ENCODE data around the gene PERM1.

Gene PERM1

GRCh38 chr1:931380-932172, 50.3 kb downstream of the PERM1 start:
- 49% methylated on average over 12 of the region's 15 CpGs for WGBS
- peaks cover 0 to 2% of the 10 kb centered on the region in 2 experiments for H3K36me3 ChIP-seq (ENCODE audit: control insufficient read depth in 1 of 2, insufficient read depth in 2 of 2, low read depth in 1 of 2, low read length in 2 of 2)
- no peak overlapping the region for H2BK120ac ChIP-seq (ENCODE audit: low read depth, low read length)
- no peak overlapping the region for H3K23ac ChIP-seq (ENCODE audit: low read length in 2 of 2)
- no peak overlapping the region for H3K14ac ChIP-seq (ENCODE audit: low read length in 2 of 2)
- H3K9ac ChIP-seq (ENCODE audit: low read length) = no peak overlapping the region
- H3K27ac ChIP-seq (ENCODE audit: low read length, poor library complexity, severe bottlenecking) = no peak overlapping the region
- H2BK5ac ChIP-seq (ENCODE audit: low read depth, low read length, poor library complexity, severe bottlenecking) = no peak overlapping the region
- peak overlapping the region in 1 of 2 experiments; percentile 15 for H3K18ac ChIP-seq (ENCODE audit: low read depth in 1 of 2, low read length in 2 of 2)
- H3K4me2 ChIP-seq (ENCODE audit: low read length, poor library complexity, severe bottlenecking) = no peak overlapping the region
- no peak overlapping the region for H2AFZ ChIP-seq (ENCODE audit: low read depth, low read length)
- no peaks in the 10 kb centered on the region for H3K79me1 ChIP-seq (replicated peaks; ENCODE audit: low read length, poor library complexity, severe bottlenecking)
- no peak overlapping the region for H3K4me3 ChIP-seq (ENCODE audit: insufficient read depth in 1 of 2, low read depth in 1 of 2, low read length in 2 of 2)
- peaks cover 29% of the 10 kb centered on the region for H3K4me1 ChIP-seq (ENCODE audit: control insufficient read depth, insufficient read depth, low read depth, low read length)
- no peak overlapping the region for H4K91ac ChIP-seq (ENCODE audit: low read length)
- DNase-seq = no peak
- H2BK12ac ChIP-seq (ENCODE audit: low read length in 2 of 2) = no peak overlapping the region
- H3K4ac ChIP-seq (ENCODE audit: low read depth in 1 of 2, low read length in 2 of 2) = no peak overlapping the region
- H3K9me3 ChIP-seq (ENCODE audit: control insufficient read depth, low read length) = no peaks in the 10 kb centered on the region
- H2AK5ac ChIP-seq (ENCODE audit: low read length, severe bottlenecking) = no peak overlapping the region
- peaks cover 42 to 82% of the 10 kb centered on the region in 2 experiments for H3K27me3 ChIP-seq (ENCODE audit: control insufficient read depth in 1 of 2, insufficient read depth in 1 of 2, low read length in 2 of 2)
- H2BK15ac ChIP-seq (ENCODE audit: low read depth, poor library complexity, severe bottlenecking) = no peak overlapping the region
- H4K8ac ChIP-seq (ENCODE audit: low read length) = no peak overlapping the region

DNA sequence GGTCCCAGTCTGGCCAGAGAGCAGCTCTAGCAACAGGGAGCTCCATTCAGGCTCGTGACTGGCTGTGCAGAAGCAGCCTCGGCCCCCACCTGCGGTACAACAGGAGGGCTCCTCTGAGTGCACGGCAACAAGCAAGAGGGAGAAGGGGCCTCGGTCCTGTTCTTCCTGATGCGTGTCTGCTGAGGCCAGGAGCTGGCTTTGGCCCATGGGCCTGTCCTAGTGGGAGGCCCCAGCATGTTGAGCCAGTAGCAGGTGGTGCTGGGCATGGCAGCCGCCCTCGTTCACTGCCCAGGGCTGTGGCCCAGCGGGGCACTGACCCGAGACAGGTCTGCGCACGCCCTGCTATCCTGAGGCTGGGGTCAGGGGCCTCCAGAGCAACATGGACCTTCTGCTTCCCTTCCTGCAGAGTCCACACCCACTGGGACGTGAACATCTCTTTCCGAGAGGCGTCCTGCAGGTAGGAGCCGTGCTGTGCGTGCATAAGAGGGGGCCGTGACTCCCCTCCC, 51.2 kb downstream of the PERM1 start:
- Histone ChIP-seq H3K9me3 (ENCODE audit: control insufficient read depth, low read length) (no peaks in the 10 kb centered on the region), H3K79me1 (replicated peaks; ENCODE audit: low read length, poor library complexity, severe bottlenecking) (no peaks in the 10 kb centered on the region), H3K18ac (ENCODE audit: low read depth in 1 of 2, low read length in 2 of 2) (no peak overlapping the region), H2BK12ac (ENCODE audit: low read length in 2 of 2) (no peak overlapping the region), H2BK5ac (ENCODE audit: low read depth, low read length, poor library complexity, severe bottlenecking) (no peak overlapping the region), H2AK5ac (ENCODE audit: low read length, severe bottlenecking) (no peak overlapping the region), H3K27ac (ENCODE audit: low read length, poor library complexity, severe bottlenecking) (no peak overlapping the region), H3K4me3 (ENCODE audit: insufficient read depth in 1 of 2, low read depth in 1 of 2, low read length in 2 of 2) (no peak overlapping the region), H2BK120ac (ENCODE audit: low read depth, low read length) (no peak overlapping the region), H4K8ac (ENCODE audit: low read length) (no peak overlapping the region), H2BK15ac (ENCODE audit: low read depth, poor library complexity, severe bottlenecking) (no peak overlapping the region), H3K36me3 (ENCODE audit: control insufficient read depth in 1 of 2, insufficient read depth in 2 of 2, low read depth in 1 of 2, low read length in 2 of 2) (peaks cover 0 to 2% of the 10 kb centered on the region in 2 experiments), H3K23ac (ENCODE audit: low read length in 2 of 2) (no peak overlapping the region), H3K27me3 (ENCODE audit: control insufficient read depth in 1 of 2, insufficient read depth in 1 of 2, low read length in 2 of 2) (peaks cover 47 to 84% of the 10 kb centered on the region in 2 experiments), H3K4me2 (ENCODE audit: low read length, poor library complexity, severe bottlenecking) (no peak overlapping the region), H2AFZ (ENCODE audit: low read depth, low read length) (no peak overlapping the region), H3K14ac (ENCODE audit: low read length in 2 of 2) (no peak overlapping the region), H4K91ac (ENCODE audit: low read length) (no peak overlapping the region), H3K4me1 (ENCODE audit: control insufficient read depth, insufficient read depth, low read depth, low read length) (peaks cover 29% of the 10 kb centered on the region), H3K9ac (ENCODE audit: low read length) (no peak overlapping the region), H3K4ac (ENCODE audit: low read depth in 1 of 2, low read length in 2 of 2) (no peak overlapping the region)
- WGBS = 81% methylated on average over 18 of the region's 18 CpGs
- no peak for DNase-seq

DNA sequence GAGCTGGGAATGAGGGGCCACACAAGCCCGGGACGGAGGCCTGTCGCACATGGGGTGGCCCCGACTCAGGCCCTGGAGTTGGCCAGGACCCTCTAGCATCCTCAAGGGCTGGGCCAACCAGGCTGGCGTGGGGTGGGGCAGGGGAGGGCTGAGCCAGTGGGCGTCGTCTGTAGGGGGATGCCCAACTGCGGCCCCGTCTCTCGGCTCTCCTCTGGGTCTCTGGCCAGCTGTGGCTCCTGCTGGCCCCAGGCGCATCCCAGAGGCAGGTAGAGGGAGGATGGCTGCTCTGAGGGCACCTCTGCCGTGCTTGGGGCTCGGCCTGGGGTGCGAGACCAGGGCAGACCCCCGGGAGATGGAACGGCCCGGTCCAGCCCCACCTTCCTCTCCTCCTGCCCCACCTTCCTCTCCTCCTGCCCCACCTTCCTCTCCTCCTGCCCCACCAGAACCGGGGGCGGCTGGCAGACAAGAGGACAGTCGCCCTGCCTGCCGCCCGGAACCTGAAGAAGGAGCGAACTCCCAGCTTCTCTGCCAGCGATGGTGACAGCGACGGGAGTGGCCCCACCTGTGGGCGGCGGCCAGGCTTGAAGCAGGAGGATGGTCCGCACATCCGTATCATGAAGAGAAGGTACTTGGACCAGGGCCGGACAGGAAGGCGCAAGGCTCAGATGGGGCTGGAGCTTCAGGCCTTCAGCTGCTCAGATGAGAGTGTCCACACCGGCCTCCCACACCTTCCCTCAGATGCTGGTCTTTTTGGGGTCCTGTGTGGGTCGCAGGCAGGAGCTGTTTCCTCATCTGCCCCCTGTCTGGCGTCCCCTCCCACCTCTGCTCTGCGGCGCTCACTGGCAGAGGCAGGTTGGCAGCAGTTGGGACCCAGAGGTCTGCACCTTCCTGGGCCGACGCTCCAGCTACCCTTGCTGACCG, 51.9 kb downstream of the PERM1 start:
- DNase-seq = no peak
- Histone ChIP-seq H2BK120ac (ENCODE audit: low read depth, low read length) (no peak overlapping the region), H3K36me3 (ENCODE audit: control insufficient read depth in 1 of 2, insufficient read depth in 2 of 2, low read depth in 1 of 2, low read length in 2 of 2) (peaks cover 0 to 4% of the 10 kb centered on the region in 2 experiments), H3K23ac (ENCODE audit: low read length in 2 of 2) (no peak overlapping the region), H3K79me1 (replicated peaks; ENCODE audit: low read length, poor library complexity, severe bottlenecking) (no peaks in the 10 kb centered on the region), H2BK12ac (ENCODE audit: low read length in 2 of 2) (no peak overlapping the region), H3K27me3 (ENCODE audit: control insufficient read depth in 1 of 2, insufficient read depth in 1 of 2, low read length in 2 of 2) (peaks cover 43 to 78% of the 10 kb centered on the region in 2 experiments), H3K14ac (ENCODE audit: low read length in 2 of 2) (no peak overlapping the region), H3K4me1 (ENCODE audit: control insufficient read depth, insufficient read depth, low read depth, low read length) (peaks cover 28% of the 10 kb centered on the region), H3K18ac (ENCODE audit: low read depth in 1 of 2, low read length in 2 of 2) (no peak overlapping the region), H3K4ac (ENCODE audit: low read depth in 1 of 2, low read length in 2 of 2) (no peak overlapping the region), H4K91ac (ENCODE audit: low read length) (no peak overlapping the region), H3K9ac (ENCODE audit: low read length) (no peak overlapping the region), H4K8ac (ENCODE audit: low read length) (no peak overlapping the region), H3K4me2 (ENCODE audit: low read length, poor library complexity, severe bottlenecking) (no peak overlapping the region), H3K4me3 (ENCODE audit: insufficient read depth in 1 of 2, low read depth in 1 of 2, low read length in 2 of 2) (no peak overlapping the region), H2BK15ac (ENCODE audit: low read depth, poor library complexity, severe bottlenecking) (no peak overlapping the region), H2AK5ac (ENCODE audit: low read length, severe bottlenecking) (no peak overlapping the region), H2BK5ac (ENCODE audit: low read depth, low read length, poor library complexity, severe bottlenecking) (no peak overlapping the region), H3K27ac (ENCODE audit: low read length, poor library complexity, severe bottlenecking) (no peak overlapping the region), H2AFZ (ENCODE audit: low read depth, low read length) (no peak overlapping the region), H3K9me3 (ENCODE audit: control insufficient read depth, low read length) (no peaks in the 10 kb centered on the region)
- WGBS = 91% methylated on average over 37 of the region's 40 CpGs

Measured in mesenchymal stem cell (in vitro differentiated cells and primary cell).